Measurements from ENCODE around the gene PCCA. TPM values are rescaled to one million over a fixed set of nuclear protein-coding genes. Genes with fewer than 3 reads are reported as not detected.
"Not testable (repeated sequence)": the region's sequence is repeated elsewhere in the genome, so short reads cannot be mapped to it uniquely, and the experiment has no call there.

Gene PCCA
- total and polyA plus RNA-seq, 2 of the 13 experiments (the other 11 are each of a cell fraction or from before 2014, with no cell fraction given) = 15.0 to 32.2 TPM

- POLR2A ChIA-PET = not testable (repeated sequence)
Observed at GRCh38 chr13:100083401-100083800, 5.5 kb upstream of the PCCA start.

GRCh38 chr13:100088273-100088643, 635 bp upstream of the PCCA start:
- Histone ChIP-seq H3K9me3 (ENCODE audit: low read length) (no peaks in the 10 kb centered on the region), H3K36me3 (replicated peaks in 1 of 2; ENCODE audit: control insufficient read depth in 1 of 2, insufficient read depth in 2 of 2, low read length in 2 of 2) (peaks cover 0 to 3% of the 10 kb centered on the region in 2 experiments; a peak in 1 of 5 replicates), H3K9ac (ENCODE audit: insufficient read depth, low read depth, low read length) (peak overlapping the region; percentile 83), H3K4me2 (ENCODE audit: low read depth, low read length) (peak overlapping the region; percentile 86), H3K27me3 (ENCODE audit: control insufficient read depth in 1 of 2, insufficient read depth in 2 of 2, low read length in 2 of 2) (no peaks in the 10 kb centered on the region; a peak in 1 of 5 replicates), H3K4me1 (ENCODE audit: insufficient read depth, low read length) (peaks cover 46% of the 10 kb centered on the region), H3K27ac (ENCODE audit: extremely low read length, insufficient read depth, low read length) (peak overlapping the region; percentile 71), H2AFZ (ENCODE audit: low read length) (peak overlapping the region; percentile 70), H3K4me3 (replicated peaks in 1 of 3; ENCODE audit: insufficient read depth in 1 of 3, low read depth in 2 of 3, low read length in 3 of 3) (peak overlapping the region; percentile 88 to 93 (median 93)), H4K20me1 (ENCODE audit: insufficient read depth, low read length) (peaks cover 7% of the 10 kb centered on the region), H3K79me2 (ENCODE audit: insufficient read depth, low read length) (peaks cover 37% of the 10 kb centered on the region)
- in situ Hi-C loops (cut with HindIII; ENCODE audit: extremely low pct_ligation_motif_present, low pct_unique_long_range_greater_than_20kb) = no loop called here
- CTCF ChIA-PET (ENCODE audit: low intra/inter-chr PET ratio, low total read pairs) = no interaction called here
- POLR2A ChIA-PET = interaction anchor here (0.8 to 3.3 kb wide), 4 partner anchors 11 to 482 kb away, joined by 3 to 59 read pairs (median 4); no protein-coding TSS in a partner anchor
- DNase-seq (ENCODE audit: low spot score) (no peak), FAIRE-seq (no peak), ATAC-seq (peak; percentile 23)
- WGBS (ENCODE audit: low lambda C conversion rate) = 15% methylated on average over 12 of the region's 12 CpGs
- BruUV-seq (replicated peaks) = TSS peak; percentile 61
- intact Hi-C loops (cut with micrococcal nuclease; ENCODE audit: unreplicated experiment) = loop anchor here (1.0 to 10.0 kb wide), 4 partner anchors 41 to 429 kb away; no protein-coding TSS in a partner anchor
- 0 out of 2 replicates have a peak, but pooled peaks have one; percentile 31 for TF ChIP-seq CHD4 (IDR thresholded peaks at IDR 0.05; ENCODE audit: borderline replicate concordance, low read length)
- TF ChIP-seq ZNF460 (CRISPR knock-in tag; IDR thresholded peaks at IDR 0.05; ENCODE audit: borderline replicate concordance) = 0 out of 2 replicates have a peak, but pooled peaks have one; percentile 27
- no peak for TF ChIP-seq TFDP2 (CRISPR knock-in tag; IDR thresholded peaks at IDR 0.05)
- peak; percentile 97 for TF ChIP-seq ZNF770 (CRISPR knock-in tag; IDR thresholded peaks at IDR 0.05)
- no peak for TF ChIP-seq CEBPB (IDR thresholded peaks at IDR 0.05; ENCODE audit: borderline replicate concordance, low read depth, low read length)
- TF ChIP-seq ZNF773 (CRISPR knock-in tag; IDR thresholded peaks at IDR 0.05; ENCODE audit: borderline replicate concordance) = 0 out of 2 replicates have a peak, but pooled peaks have one; percentile 9
- 0 out of 2 replicates have a peak, but pooled peaks have one; percentile 18 for TF ChIP-seq TEF (CRISPR knock-in tag; IDR thresholded peaks at IDR 0.05)
- no peak for TF ChIP-seq ZSCAN22 (CRISPR knock-in tag; IDR thresholded peaks at IDR 0.05)
- TF ChIP-seq ZNF703 (CRISPR knock-in tag; IDR thresholded peaks at IDR 0.05; ENCODE audit: borderline replicate concordance) = no peak
- no peak for TF ChIP-seq TFE3 (CRISPR knock-in tag; IDR thresholded peaks at IDR 0.05)
- TF ChIP-seq TARDBP (CRISPR knock-in tag; IDR thresholded peaks at IDR 0.05) = 0 out of 2 replicates have a peak, but pooled peaks have one; percentile 30
- TF ChIP-seq ZNF569 (CRISPR knock-in tag; IDR thresholded peaks at IDR 0.05; ENCODE audit: borderline replicate concordance) = no peak

More at GRCh38 chr13:100083401-100083800, 5.5 kb upstream of the PCCA start:
- BruUV-seq (replicated peaks); FAIRE-seq; H3K27ac ChIP-seq (ENCODE audit: extremely low read length, insufficient read depth, low read length); H3K4me3 ChIP-seq (replicated peaks in 1 of 3; ENCODE audit: insufficient read depth in 1 of 3, low read depth in 2 of 3, low read length in 3 of 3); H3K36me3 ChIP-seq (replicated peaks in 1 of 2; ENCODE audit: control insufficient read depth in 1 of 2, insufficient read depth in 2 of 2, low read length in 2 of 2); H3K9me3 ChIP-seq (ENCODE audit: low read length); H4K20me1 ChIP-seq (ENCODE audit: insufficient read depth, low read length); H3K27me3 ChIP-seq (ENCODE audit: control insufficient read depth in 1 of 2, insufficient read depth in 2 of 2, low read length in 2 of 2); H3K9ac ChIP-seq (ENCODE audit: insufficient read depth, low read depth, low read length); H3K79me2 ChIP-seq (ENCODE audit: insufficient read depth, low read length); in situ Hi-C loops (cut with HindIII; ENCODE audit: extremely low pct_ligation_motif_present, low pct_unique_long_range_greater_than_20kb); ATAC-seq; DNase-seq (ENCODE audit: low spot score); H2AFZ ChIP-seq (ENCODE audit: low read length); H3K4me2 ChIP-seq (ENCODE audit: low read depth, low read length); CTCF ChIA-PET (ENCODE audit: low intra/inter-chr PET ratio, low total read pairs): not testable (repeated sequence)
- intact Hi-C loops (cut with micrococcal nuclease; ENCODE audit: unreplicated experiment) = loop anchor here (10.0 kb wide), 1 partner anchor 151 kb away; no protein-coding TSS in a partner anchor
- WGBS (ENCODE audit: low lambda C conversion rate) = 95% methylated on average over 6 of the region's 6 CpGs
- peaks cover 21% of the 10 kb centered on the region for H3K4me1 ChIP-seq (ENCODE audit: insufficient read depth, low read length)
